Right kidney (tissue), 1 donor: Measurements from ENCODE around the gene TAF10.

Experiments
- DNase-seq: peaks from one replicate; pipeline ENCODE4 v3.0.0-alpha.2; 2016

Gene TAF10

GRCh38 chr11:6608726-6609501 is 3.1 kb downstream of the TAF10 start:
- no peak for DNase-seq

GRCh38 chr11:6608011-6608410 is 4.0 kb downstream of the TAF10 start:
- no peak for DNase-seq

- DNase-seq, result no peak
Measured at GRCh38 chr11:6607190-6607795, 4.7 kb downstream of the TAF10 start.

GRCh38 chr11:6606471-6607189 is 5.4 kb downstream of the TAF10 start:
- DNase-seq, result peak; percentile 73

- no peak for DNase-seq
Measured at GRCh38 chr11:6604790-6605189, 7.2 kb downstream of the TAF10 start.

- peak; percentile 84 for DNase-seq
Measured at GRCh38 chr11:6604081-6604626, 7.9 kb downstream of the TAF10 start.

- DNase-seq, result peak; percentile 89
Measured at GRCh38 chr11:6603287-6604080, 8.5 kb downstream of the TAF10 start, which contains the start of the genes ILK and RRP8. TSS of gene ILK (plus strand) at chr11:6603774. CDS start at chr11:6604272, 498 bp downstream. TSS of gene RRP8 (minus strand) at chr11:6603616. CDS start at chr11:6603502, 114 bp downstream.

GRCh38 chr11:6602096-6602940 is 9.7 kb downstream of the TAF10 start:
- DNase-seq, result no peak

- DNase-seq, result no peak
Measured at GRCh38 chr11:6601041-6601461, 11.0 kb downstream of the TAF10 start.

GRCh38 chr11:6599881-6600390 is 12.1 kb downstream of the TAF10 start:
- DNase-seq, result no peak

- DNase-seq, result no peak
Measured at GRCh38 chr11:6599449-6599848, 12.6 kb downstream of the TAF10 start.

GRCh38 chr11:6598555-6598954 is 13.5 kb downstream of the TAF10 start:
- DNase-seq, result no peak

GRCh38 chr11:6596239-6596877 is 15.7 kb downstream of the TAF10 start:
- no peak for DNase-seq

- DNase-seq, result no peak
Measured at GRCh38 chr11:6594142-6594768, 17.8 kb downstream of the TAF10 start.

- no peak for DNase-seq
Measured at GRCh38 chr11:6588018-6588417, 24.0 kb downstream of the TAF10 start.

GRCh38 chr11:6587360-6587953 is 24.6 kb downstream of the TAF10 start:
- DNase-seq, result no peak

- no peak for DNase-seq
Measured at GRCh38 chr11:6586434-6587359, 25.3 kb downstream of the TAF10 start.

- DNase-seq, result no peak
Measured at GRCh38 chr11:6584528-6584927, 27.5 kb downstream of the TAF10 start.
